ENCODE measurements around the gene AHCTF1.

AHCTF1 gene

GRCh38 chr1:246931549-246932365 lies at the start of gene AHCTF1:
AHCTF1 (minus strand) TSS chr1:246931948; CDS start chr1:246918370, 13,578 bp downstream.
- peak within 1 kb of the TSS; percentile 100 for H3K4me3 ChIP-seq
- no peak for TF ChIP-seq CTCF (IDR thresholded peaks at IDR 0.05)
- peak; percentile 99 for DNase-seq (ENCODE audit: low spot score)
- peak within 1 kb of the TSS; percentile 93 to 100 for H3K27ac ChIP-seq

GRCh38 chr1:246978785-246979184 lies 47.0 kb upstream of the AHCTF1 start:
- H3K4me3 ChIP-seq, result no peak overlapping the region
- DNase-seq (ENCODE audit: low spot score), result no peak
- TF ChIP-seq CTCF (IDR thresholded peaks at IDR 0.05), result no peak
- H3K27ac ChIP-seq, result no peak overlapping the region

- Histone ChIP-seq H3K27ac (no peak overlapping the region), H3K4me3 (no peak overlapping the region)
- DNase-seq (ENCODE audit: low spot score), result no peak
- no peak for TF ChIP-seq CTCF (IDR thresholded peaks at IDR 0.05)
Observed at GRCh38 chr1:246978281-246978680, 46.5 kb upstream of the AHCTF1 start.

- no peak for TF ChIP-seq CTCF (IDR thresholded peaks at IDR 0.05)
- DNase-seq (ENCODE audit: low spot score), result no peak
- Histone ChIP-seq H3K27ac (no peak overlapping the region), H3K4me3 (no peak overlapping the region)
Observed at GRCh38 chr1:246971969-246972368, 40.2 kb upstream of the AHCTF1 start.

- Histone ChIP-seq H3K27ac (no peak overlapping the region), H3K4me3 (no peak overlapping the region)
- peak; percentile 80 for TF ChIP-seq CTCF (IDR thresholded peaks at IDR 0.05)
- DNase-seq (ENCODE audit: low spot score), result no peak
Observed at GRCh38 chr1:246971090-246971721, 39.5 kb upstream of the AHCTF1 start.

GRCh38 chr1:246969621-246970020 lies 37.9 kb upstream of the AHCTF1 start:
- Histone ChIP-seq H3K4me3 (no peak overlapping the region), H3K27ac (no peak overlapping the region)
- no peak for TF ChIP-seq CTCF (IDR thresholded peaks at IDR 0.05)
- no peak for DNase-seq (ENCODE audit: low spot score)

- no peak overlapping the region for H3K4me3 ChIP-seq
- no peak for DNase-seq (ENCODE audit: low spot score)
- TF ChIP-seq CTCF (IDR thresholded peaks at IDR 0.05), result no peak
- H3K27ac ChIP-seq, result no peak overlapping the region
Observed at GRCh38 chr1:246966502-246966901, 34.8 kb upstream of the AHCTF1 start.
